HG03342 (cell line): ENCODE measurements around the gene UBP1.
"Not testable (repeated sequence)": the region's sequence is repeated elsewhere in the genome, so short reads cannot be mapped to it uniquely, and the experiment has no call there.

Experiments used
- ATAC-seq: cut with Tn5 transposase; IDR thresholded peaks from one replicate; pipeline ENCODE4 v1.9.1; 2021; ENCODE audit warnings: mild to moderate bottlenecking, moderate library complexity; ENCODE audit not compliant: unreplicated experiment

The UBP1 gene

GRCh38 chr3:33437556-33438283 lies 2.5 kb downstream of the UBP1 start:
- ATAC-seq, result no peak

GRCh38 chr3:33433843-33434242 lies 6.4 kb downstream of the UBP1 start:
- no peak for ATAC-seq

- ATAC-seq, result no peak
Observed at GRCh38 chr3:33430571-33430970, 9.6 kb downstream of the UBP1 start.

- no peak for ATAC-seq
Observed at GRCh38 chr3:33430061-33430460, 10.1 kb downstream of the UBP1 start.

GRCh38 chr3:33429306-33429705 lies 10.9 kb downstream of the UBP1 start:
- ATAC-seq, result not testable (repeated sequence)

- no peak for ATAC-seq
Observed at GRCh38 chr3:33428734-33429133, 11.5 kb downstream of the UBP1 start.

GRCh38 chr3:33426630-33427317 lies 13.4 kb downstream of the UBP1 start:
- ATAC-seq, result no peak

GRCh38 chr3:33426068-33426467 lies 14.1 kb downstream of the UBP1 start:
- no peak for ATAC-seq

- no peak for ATAC-seq
Observed at GRCh38 chr3:33425453-33425852, 14.8 kb downstream of the UBP1 start.

GRCh38 chr3:33424606-33425452 lies 15.4 kb downstream of the UBP1 start:
- ATAC-seq, result no peak

- no peak for ATAC-seq
Observed at GRCh38 chr3:33420966-33421365, 19.2 kb downstream of the UBP1 start.

- ATAC-seq, result peak; percentile 55
Observed at GRCh38 chr3:33419948-33420347, 20.3 kb downstream of the UBP1 start.

- ATAC-seq, result no peak
Observed at GRCh38 chr3:33417066-33417673, 23.0 kb downstream of the UBP1 start.

- ATAC-seq, result not testable (repeated sequence)
Observed at GRCh38 chr3:33410816-33411215, 29.4 kb downstream of the UBP1 start.

- no peak for ATAC-seq
Observed at GRCh38 chr3:33403756-33404155, 36.4 kb downstream of the UBP1 start.

- ATAC-seq, result no peak
Observed at GRCh38 chr3:33402936-33403335, 37.3 kb downstream of the UBP1 start.

GRCh38 chr3:33401781-33402180 lies 38.4 kb downstream of the UBP1 start:
- no peak for ATAC-seq

GRCh38 chr3:33398410-33398809 lies 41.8 kb downstream of the UBP1 start:
- ATAC-seq, result no peak

- ATAC-seq, result no peak
Observed at GRCh38 chr3:33395900-33396299, 44.3 kb downstream of the UBP1 start.

- ATAC-seq, result no peak
Observed at GRCh38 chr3:33394403-33395054, 45.7 kb downstream of the UBP1 start.

GRCh38 chr3:33392703-33393125 lies 47.5 kb downstream of the UBP1 start:
- ATAC-seq, result no peak
